Measurements from ENCODE around the gene IKZF5.

The IKZF5 gene

GRCh38 chr10:122986335-122986734, 22.3 kb downstream of the IKZF5 start:
- no peak for TF ChIP-seq CTCF (IDR thresholded peaks at IDR 0.05; ENCODE audit: control insufficient read depth, extremely low read depth, insufficient read depth)
- H3K4me3 ChIP-seq (ENCODE audit: low read depth, low read length): no peak overlapping the region
- DNase-seq (ENCODE audit: low read depth): no peak

GRCh38 chr10:122984708-122985107, 23.9 kb downstream of the IKZF5 start:
- DNase-seq (ENCODE audit: low read depth): no peak
- H3K4me3 ChIP-seq (ENCODE audit: low read depth, low read length): no peak overlapping the region
- TF ChIP-seq CTCF (IDR thresholded peaks at IDR 0.05; ENCODE audit: control insufficient read depth, extremely low read depth, insufficient read depth): no peak

GRCh38 chr10:122983898-122984297, 24.7 kb downstream of the IKZF5 start:
- H3K4me3 ChIP-seq (ENCODE audit: low read depth, low read length): no peak overlapping the region
- no peak for TF ChIP-seq CTCF (IDR thresholded peaks at IDR 0.05; ENCODE audit: control insufficient read depth, extremely low read depth, insufficient read depth)
- DNase-seq (ENCODE audit: low read depth): no peak

- peak overlapping the region; percentile 66 for H3K4me3 ChIP-seq (ENCODE audit: low read depth, low read length)
- DNase-seq (ENCODE audit: low read depth): peak; percentile 34
- TF ChIP-seq CTCF (IDR thresholded peaks at IDR 0.05; ENCODE audit: control insufficient read depth, extremely low read depth, insufficient read depth): peak; percentile 34
Measured at GRCh38 chr10:122981066-122981464, 27.5 kb downstream of the IKZF5 start.

DNA sequence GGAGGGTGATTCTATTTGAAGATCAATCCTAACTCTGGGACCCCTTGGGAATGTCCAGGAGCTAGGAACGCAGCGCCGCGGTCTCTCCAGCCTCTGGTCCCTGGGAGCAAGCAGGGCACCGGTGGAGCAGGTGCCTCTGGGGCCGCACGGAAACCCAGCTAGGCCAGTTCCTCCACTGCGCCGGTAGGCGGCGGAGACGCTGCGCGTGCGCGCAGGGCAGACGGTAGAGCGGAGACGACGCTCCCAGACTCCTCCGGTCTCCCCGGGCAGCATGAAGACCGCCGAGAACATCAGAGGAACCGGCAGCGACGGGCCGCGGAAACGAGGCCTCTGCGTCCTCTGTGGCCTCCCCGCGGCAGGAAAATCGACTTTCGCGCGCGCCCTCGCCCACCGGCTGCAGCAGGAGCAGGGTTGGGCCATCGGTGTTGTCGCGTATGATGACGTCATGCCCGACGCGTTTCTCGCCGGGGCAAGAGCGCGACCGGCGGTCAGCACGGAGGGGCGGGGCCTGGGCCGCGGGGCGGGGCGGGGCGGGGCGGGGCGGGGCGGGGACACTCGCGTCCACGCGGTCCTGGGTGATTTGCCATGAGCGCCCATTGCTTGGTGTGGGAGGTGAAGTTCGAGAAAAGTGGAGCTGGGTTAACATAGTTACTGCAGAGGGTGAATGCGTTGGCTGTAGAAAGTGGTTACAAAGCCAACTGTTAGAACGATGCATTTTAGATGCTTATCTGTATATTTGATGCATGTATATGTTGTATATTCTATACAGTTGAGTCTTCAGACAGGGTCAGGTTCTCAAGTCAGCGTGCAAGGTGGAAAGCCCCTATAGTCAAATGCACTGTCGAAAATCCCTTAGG, 28.2 kb downstream of the IKZF5 start, which contains the start of gene PSTK:
Gene PSTK (plus strand): TSS at position 193 of the 857 bp plus-strand sequence. CDS start 79 bp downstream, at position 272.
- peak within 1 kb of the TSS; percentile 66 for H3K4me3 ChIP-seq (ENCODE audit: low read depth, low read length)
- peak; percentile 76 for DNase-seq (ENCODE audit: low read depth)
- peak; percentile 88 for TF ChIP-seq CTCF (IDR thresholded peaks at IDR 0.05; ENCODE audit: control insufficient read depth, extremely low read depth, insufficient read depth)

DNA sequence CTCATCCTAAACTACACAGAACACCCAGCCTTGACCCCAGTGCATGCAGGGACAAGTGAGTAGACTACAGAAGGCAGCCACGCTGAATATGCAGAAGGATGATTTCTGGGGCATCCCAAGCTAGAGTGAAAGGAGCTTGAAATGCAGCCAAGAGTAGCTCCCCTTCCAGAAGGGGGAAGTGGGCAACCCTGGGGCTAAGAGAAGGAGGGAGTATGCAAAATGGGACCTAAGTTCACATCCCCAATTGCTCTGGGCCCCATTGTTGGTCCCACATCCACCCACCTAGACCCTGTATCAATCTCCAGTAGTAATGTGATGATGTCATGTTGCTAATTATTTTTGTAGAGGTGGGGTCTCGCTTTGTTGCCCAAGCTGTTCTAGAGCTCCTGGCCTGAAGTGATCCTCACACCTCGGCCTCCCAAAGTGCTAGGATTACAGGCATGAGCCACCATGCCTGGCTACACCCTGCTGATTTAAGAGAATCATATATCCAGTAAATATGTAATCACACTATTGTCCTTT, 34.0 kb downstream of the IKZF5 start:
- no peak overlapping the region for H3K4me3 ChIP-seq (ENCODE audit: low read depth, low read length)
- no peak for TF ChIP-seq CTCF (IDR thresholded peaks at IDR 0.05; ENCODE audit: control insufficient read depth, extremely low read depth, insufficient read depth)
- DNase-seq (ENCODE audit: low read depth): no peak

All from LNCaP clone FGC (cell line).